RWPE2 (cell line): ENCODE data around the gene TBL1X.

ENCODE experiments used
- ATAC-seq: fragments of 200-7000 bp; cut with Tn5 transposase; 3 replicates; pipeline ENCODE4 v1.9.1; 2021; ENCODE audit warnings: low read depth
- DNase-seq: peaks from one replicate; pipeline ENCODE4 v3.0.0-alpha.2; 2020; ENCODE audit warnings: low spot score
- H3K27ac ChIP-seq: fragments of 450-650 bp; 2 replicates; pipeline ENCODE4 v1.5.1; 2017; ENCODE audit warnings: mild to moderate bottlenecking; ENCODE audit not compliant: poor library complexity, severe bottlenecking
- H3K27me3 ChIP-seq: fragments of 250-450 bp; sonication (Bioruptor Pico); 2 replicates; pipeline ENCODE4 v1.5.1; 2021; ENCODE audit warnings: mild to moderate bottlenecking, moderate library complexity; ENCODE audit not compliant: insufficient read depth, poor library complexity, severe bottlenecking
- H3K36me3 ChIP-seq: fragments of 250-450 bp; sonication (Bioruptor Pico); 2 replicates; pipeline ENCODE4 v1.5.1; 2020; ENCODE audit warnings: low read depth, mild to moderate bottlenecking, moderate library complexity
- H3K4me1 ChIP-seq: fragments of 250-450 bp; sonication (Bioruptor Pico); 2 replicates; pipeline ENCODE4 v1.5.1; 2021; ENCODE audit warnings: mild to moderate bottlenecking, moderate library complexity; ENCODE audit not compliant: insufficient read depth, poor library complexity, severe bottlenecking
- H3K4me3 ChIP-seq: fragments of 250-450 bp; sonication (Bioruptor Pico); 2 replicates; pipeline ENCODE4 v1.5.1; 2021; ENCODE audit warnings: mild to moderate bottlenecking, moderate library complexity; ENCODE audit not compliant: severe bottlenecking
- H3K9me3 ChIP-seq: fragments of 250-450 bp; sonication (Bioruptor Pico); 2 replicates; pipeline ENCODE4 v1.5.1; 2021; ENCODE audit warnings: mild to moderate bottlenecking, moderate library complexity; ENCODE audit not compliant: severe bottlenecking
- TF ChIP-seq, protein P1 (sequence below): fragments of 450-650 bp; IDR thresholded peaks from one replicate; pipeline ENCODE4 v1.5.1; 2017; ENCODE audit warnings: mild to moderate bottlenecking, moderate library complexity; ENCODE audit not compliant: poor library complexity, severe bottlenecking

The TBL1X gene

DNA sequence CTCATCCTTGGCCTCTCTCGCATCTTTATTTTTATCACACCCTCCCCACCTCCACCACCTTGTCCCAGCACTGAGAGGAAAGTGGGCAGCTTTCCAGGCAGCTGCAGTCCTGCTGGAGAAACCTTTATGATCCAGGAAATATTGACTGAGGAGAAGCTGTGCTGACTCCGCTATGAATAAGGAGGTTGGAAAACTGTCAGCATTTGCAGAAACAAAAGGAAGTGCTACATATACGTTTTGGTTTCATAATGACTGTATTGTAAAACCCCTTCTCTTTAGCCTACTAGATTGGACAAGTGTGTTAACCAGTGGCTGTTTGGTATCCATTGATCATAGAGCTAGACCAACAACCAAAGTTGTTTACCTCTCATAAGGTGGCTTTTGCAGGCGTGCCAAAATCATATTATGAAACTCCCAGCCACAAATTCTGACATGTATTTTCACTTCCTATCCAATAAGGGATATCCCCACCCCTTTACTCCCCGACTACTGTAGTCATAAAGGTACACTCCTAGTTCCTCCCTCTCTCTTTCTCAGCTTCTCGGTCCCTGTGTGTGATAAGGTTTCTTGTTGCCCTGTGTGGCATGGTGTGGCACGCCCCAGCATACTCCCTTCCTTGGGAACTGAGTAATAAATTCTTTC lies 212.4 kb downstream of the TBL1X start:
- no peak for DNase-seq
- Histone ChIP-seq H3K4me3 (no peak overlapping the region), H3K27ac (no peak overlapping the region), H3K36me3 (no peaks in the 10 kb centered on the region), H3K4me1 (peaks cover 3% of the 10 kb centered on the region), H3K27me3 (no peaks in the 10 kb centered on the region), H3K9me3 (no peaks in the 10 kb centered on the region)
- 0 out of 3 replicates have a peak, but pooled peaks have one; percentile 33 for ATAC-seq
- TF ChIP-seq, protein P1, sequence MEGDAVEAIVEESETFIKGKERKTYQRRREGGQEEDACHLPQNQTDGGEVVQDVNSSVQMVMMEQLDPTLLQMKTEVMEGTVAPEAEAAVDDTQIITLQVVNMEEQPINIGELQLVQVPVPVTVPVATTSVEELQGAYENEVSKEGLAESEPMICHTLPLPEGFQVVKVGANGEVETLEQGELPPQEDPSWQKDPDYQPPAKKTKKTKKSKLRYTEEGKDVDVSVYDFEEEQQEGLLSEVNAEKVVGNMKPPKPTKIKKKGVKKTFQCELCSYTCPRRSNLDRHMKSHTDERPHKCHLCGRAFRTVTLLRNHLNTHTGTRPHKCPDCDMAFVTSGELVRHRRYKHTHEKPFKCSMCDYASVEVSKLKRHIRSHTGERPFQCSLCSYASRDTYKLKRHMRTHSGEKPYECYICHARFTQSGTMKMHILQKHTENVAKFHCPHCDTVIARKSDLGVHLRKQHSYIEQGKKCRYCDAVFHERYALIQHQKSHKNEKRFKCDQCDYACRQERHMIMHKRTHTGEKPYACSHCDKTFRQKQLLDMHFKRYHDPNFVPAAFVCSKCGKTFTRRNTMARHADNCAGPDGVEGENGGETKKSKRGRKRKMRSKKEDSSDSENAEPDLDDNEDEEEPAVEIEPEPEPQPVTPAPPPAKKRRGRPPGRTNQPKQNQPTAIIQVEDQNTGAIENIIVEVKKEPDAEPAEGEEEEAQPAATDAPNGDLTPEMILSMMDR, result no peak

DNA sequence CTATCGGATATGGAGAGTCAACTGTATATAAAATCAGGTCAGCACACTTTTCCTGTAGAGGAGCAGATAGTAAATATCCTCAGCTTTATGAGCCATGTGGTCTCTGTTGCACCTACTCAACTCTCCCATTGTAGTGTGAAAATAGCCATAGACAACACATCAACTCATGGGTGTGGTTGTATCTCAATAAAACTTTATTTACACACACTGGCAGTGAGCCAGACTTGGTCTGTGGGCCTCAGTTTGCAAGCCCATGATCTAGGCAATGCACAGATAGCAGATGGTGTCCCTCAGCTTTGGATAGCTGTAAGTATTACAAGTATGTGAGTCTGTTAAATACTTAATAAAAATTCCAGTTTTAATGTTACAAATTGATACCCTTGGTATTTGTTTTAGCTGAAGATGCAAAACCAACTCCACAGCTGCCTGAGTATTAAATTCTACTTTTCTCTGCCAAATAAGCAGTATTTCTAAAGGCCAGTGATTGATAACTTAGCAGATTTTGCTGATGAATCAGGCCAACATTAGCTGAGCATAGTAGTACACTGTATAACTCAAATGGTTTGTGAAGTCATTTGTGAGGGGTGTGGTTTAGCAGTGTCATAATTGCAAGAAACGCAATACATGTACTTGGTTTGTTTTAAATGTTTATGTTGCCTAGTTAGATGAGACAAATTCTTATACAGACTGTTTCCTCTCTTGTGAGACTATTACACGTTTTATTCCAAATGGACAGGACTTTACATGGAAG lies 213.5 kb downstream of the TBL1X start:
- Histone ChIP-seq H3K4me3 (no peak overlapping the region), H3K27me3 (no peaks in the 10 kb centered on the region), H3K27ac (no peak overlapping the region), H3K9me3 (no peaks in the 10 kb centered on the region), H3K36me3 (no peaks in the 10 kb centered on the region), H3K4me1 (peaks cover 3% of the 10 kb centered on the region)
- TF ChIP-seq, protein P1, result no peak
- ATAC-seq (no peak), DNase-seq (no peak)

DNA sequence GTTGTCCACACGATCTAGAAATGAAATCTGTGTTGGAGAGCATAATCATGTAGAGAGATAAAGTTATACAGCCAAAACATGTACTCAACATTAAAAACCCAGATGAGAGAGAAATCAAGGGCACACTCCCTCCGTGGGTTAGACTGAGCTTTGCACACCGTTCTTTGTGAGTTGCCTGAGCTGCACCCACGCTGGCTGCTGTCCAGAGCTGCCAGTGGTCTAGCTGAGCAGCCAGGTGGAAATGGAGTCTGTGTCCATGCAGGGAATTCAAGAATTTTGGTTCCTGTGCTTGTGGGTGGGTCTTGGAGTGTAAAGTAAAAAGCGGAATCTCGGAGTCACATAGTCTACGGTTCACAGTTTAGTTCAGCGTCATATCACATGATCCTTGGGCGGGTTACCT lies 216.2 kb downstream of the TBL1X start:
- no peaks in the 10 kb centered on the region for H3K9me3 ChIP-seq
- H3K27me3 ChIP-seq, result no peaks in the 10 kb centered on the region
- H3K27ac ChIP-seq, result no peak overlapping the region
- no peaks in the 10 kb centered on the region for H3K36me3 ChIP-seq
- H3K4me1 ChIP-seq, result peaks cover 3% of the 10 kb centered on the region
- no peak for ATAC-seq
- TF ChIP-seq, protein P1, result no peak
- no peak overlapping the region for H3K4me3 ChIP-seq
- DNase-seq, result no peak

DNA sequence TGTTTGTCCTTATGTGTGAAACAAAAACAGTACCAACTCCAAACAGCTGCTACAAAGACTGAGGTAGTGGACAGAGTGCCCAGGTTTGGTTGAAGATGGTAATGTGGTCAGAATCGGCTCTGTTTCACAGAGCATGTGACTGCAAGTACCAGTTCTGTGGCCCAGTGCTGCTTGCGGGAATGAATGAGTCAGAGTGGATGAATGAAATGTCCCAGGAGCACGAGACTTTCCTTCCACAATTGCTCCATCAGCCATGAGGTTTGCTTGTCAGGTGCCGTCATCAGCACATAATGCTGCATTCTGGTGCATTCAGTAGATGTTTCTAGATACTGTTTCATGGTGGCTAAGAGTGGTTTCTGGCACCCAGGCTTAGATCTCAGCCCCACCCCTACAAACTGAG lies 216.6 kb downstream of the TBL1X start:
- TF ChIP-seq, protein P1, result no peak
- no peak overlapping the region for H3K4me3 ChIP-seq
- H3K27me3 ChIP-seq, result no peaks in the 10 kb centered on the region
- no peak for DNase-seq
- peaks cover 3% of the 10 kb centered on the region for H3K4me1 ChIP-seq
- H3K27ac ChIP-seq, result no peak overlapping the region
- no peaks in the 10 kb centered on the region for H3K9me3 ChIP-seq
- ATAC-seq, result no peak; the same call in 2 of the 3 replicates
- no peaks in the 10 kb centered on the region for H3K36me3 ChIP-seq

DNA sequence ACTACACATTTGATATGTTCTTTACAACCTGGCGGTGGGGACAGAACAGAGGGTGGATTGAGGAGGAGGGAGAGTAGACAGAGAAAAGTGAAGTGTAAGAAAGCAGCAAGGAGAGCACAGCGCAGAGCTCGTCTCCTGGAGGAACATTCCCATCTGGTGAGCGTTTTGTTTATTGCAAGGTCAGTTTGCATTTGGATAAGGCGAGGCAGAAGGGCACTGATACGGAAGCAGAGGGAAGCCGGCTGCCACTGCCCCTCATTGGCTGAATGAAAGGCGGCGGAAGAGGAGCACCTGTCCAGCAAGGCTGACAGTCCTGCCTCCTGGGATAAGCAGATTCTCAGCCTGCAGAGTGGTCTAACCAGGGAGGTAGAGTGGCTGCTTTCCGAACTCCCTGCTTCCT lies 217.6 kb downstream of the TBL1X start:
- H3K27me3 ChIP-seq, result no peaks in the 10 kb centered on the region
- no peak overlapping the region for H3K4me3 ChIP-seq
- no peak overlapping the region for H3K27ac ChIP-seq
- no peaks in the 10 kb centered on the region for H3K9me3 ChIP-seq
- DNase-seq, result no peak
- TF ChIP-seq, protein P1, result no peak
- H3K4me1 ChIP-seq, result peaks cover 2% of the 10 kb centered on the region
- ATAC-seq, result 0 out of 3 replicates have a peak, but pooled peaks have one; percentile 25
- H3K36me3 ChIP-seq, result no peaks in the 10 kb centered on the region
